Nephron (organoid): Measurements from ENCODE around the gene C22orf31.
A peak's percentile ranks its signal among the peaks of the same experiment; 100 is the strongest.

Experiments used
- H3K27ac Mint-ChIP-seq, 3 experiments: 2 replicates each; pipeline ENCODE4 v1.8.0; 2020; ENCODE audit warnings: mixed read lengths in 3 of 3, mild to moderate bottlenecking in 2 of 3, moderate library complexity in 1 of 3
- H3K27me3 Mint-ChIP-seq: 2 replicates; pipeline ENCODE4 v1.8.0; 2021; ENCODE audit warnings: low read depth, mild to moderate bottlenecking, moderate library complexity, mixed read lengths
- H3K36me3 Mint-ChIP-seq: 2 replicates; pipeline ENCODE4 v1.8.0; 2020; ENCODE audit warnings: low read depth, mixed read lengths
- H3K4me1 Mint-ChIP-seq: 2 replicates; pipeline ENCODE4 v1.8.0; 2020; ENCODE audit warnings: mixed read lengths
- H3K4me3 Mint-ChIP-seq, 3 experiments: 2 replicates each; pipeline ENCODE4 v1.8.0; 2020; ENCODE audit warnings: mild to moderate bottlenecking in 3 of 3, mixed read lengths in 3 of 3, moderate library complexity in 2 of 3
- H3K9me3 Mint-ChIP-seq: 2 replicates; pipeline ENCODE4 v1.8.0; 2020; ENCODE audit warnings: mixed read lengths
- CTCF ChIP-seq, 3 experiments: fragments of 200-600 bp; sonication (generic); IDR thresholded peaks; one replicate each; pipeline ENCODE4 v1.5.0; 2021; ENCODE audit warnings: antibody characterized with exemption in 3 of 3; ENCODE audit not compliant: unreplicated experiment in 3 of 3

The C22orf31 gene

GRCh38 chr22:29031227-29032011, 30.2 kb downstream of the C22orf31 start:
- peak overlapping the region; percentile 94 to 96 (median 95) for H3K27ac Mint-ChIP-seq
- H3K9me3 Mint-ChIP-seq, result no peaks in the 10 kb centered on the region
- peaks cover 55% of the 10 kb centered on the region for H3K4me1 Mint-ChIP-seq
- peak in 1 of 3 experiments; percentile 9 for TF ChIP-seq CTCF (IDR thresholded peaks at IDR 0.05; ENCODE audit: unreplicated experiment in 3 of 3)
- H3K4me3 Mint-ChIP-seq, result peak overlapping the region; percentile 58 to 89 (median 84)
- peaks cover 4% of the 10 kb centered on the region for H3K36me3 Mint-ChIP-seq
- no peaks in the 10 kb centered on the region for H3K27me3 Mint-ChIP-seq

- peak overlapping the region; percentile 80 to 89 (median 84) for H3K4me3 Mint-ChIP-seq
- peaks cover 7% of the 10 kb centered on the region for H3K36me3 Mint-ChIP-seq
- H3K27ac Mint-ChIP-seq, result peak overlapping the region; percentile 94 to 96 (median 95)
- no peaks in the 10 kb centered on the region for H3K9me3 Mint-ChIP-seq
- H3K4me1 Mint-ChIP-seq, result peaks cover 55% of the 10 kb centered on the region
- H3K27me3 Mint-ChIP-seq, result no peaks in the 10 kb centered on the region
- no peak for TF ChIP-seq CTCF (IDR thresholded peaks at IDR 0.05; ENCODE audit: unreplicated experiment in 3 of 3)
These were observed 30.9 kb downstream of the C22orf31 start for GRCh38 chr22:29030618-29031226.

- peaks cover 7% of the 10 kb centered on the region for H3K36me3 Mint-ChIP-seq
- no peak for TF ChIP-seq CTCF (IDR thresholded peaks at IDR 0.05; ENCODE audit: unreplicated experiment in 3 of 3)
- H3K27ac Mint-ChIP-seq, result peak overlapping the region; percentile 94 to 96 (median 95)
- no peaks in the 10 kb centered on the region for H3K27me3 Mint-ChIP-seq
- peaks cover 55% of the 10 kb centered on the region for H3K4me1 Mint-ChIP-seq
- peak overlapping the region; percentile 80 to 89 (median 84) for H3K4me3 Mint-ChIP-seq
- H3K9me3 Mint-ChIP-seq, result no peaks in the 10 kb centered on the region
These were observed 31.5 kb downstream of the C22orf31 start for GRCh38 chr22:29030016-29030617.

DNA sequence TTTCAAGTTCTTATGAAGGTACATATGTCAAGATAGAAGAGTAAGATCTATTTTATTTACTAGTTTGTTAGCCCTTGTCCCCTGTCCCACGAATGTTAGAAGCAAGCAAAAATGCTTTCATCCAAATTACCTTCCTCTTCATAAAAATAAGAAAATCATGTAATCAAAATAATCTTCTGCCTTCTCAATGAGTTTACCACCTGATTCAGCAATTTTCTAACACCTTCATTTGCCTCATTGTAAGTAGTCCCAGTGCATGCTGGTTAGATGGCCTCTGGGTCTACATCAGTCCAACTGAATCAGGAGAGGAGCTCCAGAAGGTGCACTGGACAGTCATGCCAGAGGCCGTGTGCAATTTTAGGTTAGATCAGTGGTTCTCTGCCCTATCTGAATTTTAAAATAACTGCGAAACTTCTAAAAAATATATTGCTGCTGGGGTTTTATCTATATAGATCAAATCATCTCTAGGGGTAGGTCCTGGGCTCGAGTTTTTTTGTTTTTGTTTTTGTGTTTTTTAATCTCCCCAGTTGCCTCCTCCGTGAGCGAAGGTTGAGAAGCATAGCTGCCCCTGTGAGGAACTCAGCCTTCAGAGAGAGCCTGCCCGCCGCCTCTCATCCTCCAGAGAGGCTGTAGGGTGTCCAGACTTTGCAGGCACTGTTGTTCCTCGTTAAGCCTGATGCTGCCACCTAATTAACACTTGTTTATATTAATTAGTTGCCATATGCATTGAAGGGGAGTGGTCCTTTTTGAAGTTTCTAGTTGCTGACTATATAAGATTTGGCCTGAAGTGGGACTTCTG, 32.2 kb downstream of the C22orf31 start:
- H3K4me3 Mint-ChIP-seq, result peak overlapping the region; percentile 80 to 89 (median 84)

More for the DNA sequence above, 32.2 kb downstream of the C22orf31 start:
- Mint-ChIP-seq H3K4me1 (peaks cover 52% of the 10 kb centered on the region), H3K9me3 (no peaks in the 10 kb centered on the region), H3K27me3 (no peaks in the 10 kb centered on the region), H3K27ac (peak overlapping the region; percentile 94 to 96 (median 95)), H3K36me3 (peaks cover 7% of the 10 kb centered on the region)
- no peak for TF ChIP-seq CTCF (IDR thresholded peaks at IDR 0.05; ENCODE audit: unreplicated experiment in 3 of 3)
